Muscle of arm (tissue), 12 donors: ENCODE results near the gene NEURL2. TPM values are rescaled to one million over a fixed set of nuclear protein-coding genes. Genes with fewer than 3 reads are reported as not detected.

ENCODE experiments used
- DNase-seq: peaks from one replicate; pipeline ENCODE4 v3.0.0-alpha.2; 2013
- polyA plus RNA-seq, 12 donors: library from polyadenylated mRNA; unstranded; fragments of 120-200 nt; gene quantifications; one replicate each; pipeline ENCODE4 v1.2.1, GENCODE V29; 2013; ENCODE audit not compliant: insufficient read length in 12 of 12

Gene NEURL2
- polyA plus RNA-seq, 12 donors: 8.2 to 20.2 (median 11.3) TPM; not detected in 1

GRCh38 chr20:45848969-45849582 lies 41.9 kb downstream of the NEURL2 start:
- no peak for DNase-seq

- DNase-seq: no peak
Observed at GRCh38 chr20:45848421-45848820, 42.6 kb downstream of the NEURL2 start.

GRCh38 chr20:45845452-45845851 lies 45.6 kb downstream of the NEURL2 start:
- DNase-seq: no peak

- no peak for DNase-seq
Observed at GRCh38 chr20:45843506-45843905, 47.5 kb downstream of the NEURL2 start.

GRCh38 chr20:45842169-45842812 lies 48.7 kb downstream of the NEURL2 start:
- DNase-seq: no peak

GRCh38 chr20:45841407-45842129 lies 49.4 kb downstream of the NEURL2 start:
- no peak for DNase-seq

GRCh38 chr20:45840700-45841198 lies 50.3 kb downstream of the NEURL2 start:
- no peak for DNase-seq

Other genes with a start within 250 kb of the NEURL2 start
- gene WFDC11, start 221.0 kb downstream of the NEURL2 start, polyA plus RNA-seq: not detected
- gene WFDC13, start 189.2 kb downstream of the NEURL2 start, polyA plus RNA-seq: under 1 TPM in 1 of 12 donors, not detected in 11; 0.13 TPM
- gene WFDC10B, start 186.2 kb downstream of the NEURL2 start, polyA plus RNA-seq: not detected
- not detected for gene SPINT4, start 168.9 kb downstream of the NEURL2 start, polyA plus RNA-seq
- gene WFDC3, start 99.3 kb downstream of the NEURL2 start, polyA plus RNA-seq: 1 to 10 TPM in 3 of 12 donors, under 1 TPM in 6, not detected in 3; 0.18 to 1.8 (median 0.74) TPM
- gene DNTTIP1, start 99.3 kb downstream of the NEURL2 start, polyA plus RNA-seq: 10 to 100 TPM in 11 of 12 donors, not detected in 1; 33.2 to 55.0 (median 45.1) TPM
- 10 to 100 TPM in 11 of 12 donors, not detected in 1; 19.8 to 66.7 (median 30.8) TPM for gene UBE2C, start 78.6 kb downstream of the NEURL2 start, polyA plus RNA-seq
- gene TNNC2, start 63.9 kb downstream of the NEURL2 start, polyA plus RNA-seq: 1,000 to 10,000 TPM; 1,517 to 8,366 (median 5,425) TPM
- gene SNX21, start 57.4 kb downstream of the NEURL2 start, polyA plus RNA-seq: 10 to 100 TPM in 11 of 12 donors, not detected in 1; 14.4 to 30.9 (median 22.4) TPM
- gene ACOT8, start 33.8 kb downstream of the NEURL2 start, polyA plus RNA-seq: 10 to 100 TPM in 11 of 12 donors, not detected in 1; 14.1 to 28.6 (median 22.1) TPM
- 1 to 10 TPM in 10 of 12 donors, not detected in 2; 3.0 to 4.1 (median 3.5) TPM for gene ZSWIM3, start 33.6 kb downstream of the NEURL2 start, polyA plus RNA-seq
- 10 to 100 TPM in 6 of 12 donors, 1 to 10 TPM in 5, not detected in 1; 5.0 to 14.3 (median 10.2) TPM for gene ZSWIM1, start 10.0 kb downstream of the NEURL2 start, polyA plus RNA-seq
- 10 to 100 TPM in 1 of 12 donors, 1 to 10 TPM in 10, not detected in 1; 2.9 to 17.1 (median 6.7) TPM for gene SPATA25, start 3.6 kb downstream of the NEURL2 start, polyA plus RNA-seq
- 100 to 1,000 TPM in 1 of 12 donors, 10 to 100 TPM in 10, not detected in 1; 54.5 to 110 (median 60.1) TPM for gene CTSA, start 127 bp upstream of the NEURL2 start, polyA plus RNA-seq
- gene PLTP, start 20.9 kb upstream of the NEURL2 start, polyA plus RNA-seq: 10 to 100 TPM in 11 of 12 donors, not detected in 1; 13.1 to 54.0 (median 21.1) TPM
- 10 to 100 TPM in 11 of 12 donors, not detected in 1; 20.6 to 40.3 (median 22.7) TPM for gene PCIF1, start 43.5 kb upstream of the NEURL2 start, polyA plus RNA-seq
- 10 to 100 TPM in 5 of 12 donors, 1 to 10 TPM in 6, not detected in 1; 6.4 to 16.5 (median 9.4) TPM for gene ZNF335, start 81.0 kb upstream of the NEURL2 start, polyA plus RNA-seq
- 10 to 100 TPM in 1 of 12 donors, 1 to 10 TPM in 3, under 1 TPM in 7, not detected in 1; 0.09 to 23.8 (median 0.29) TPM for gene MMP9, start 117.7 kb upstream of the NEURL2 start, polyA plus RNA-seq
- 1 to 10 TPM in 5 of 12 donors, under 1 TPM in 5, not detected in 2; 0.67 to 3.3 (median 1.1) TPM for gene SLC12A5, start 138.0 kb upstream of the NEURL2 start, polyA plus RNA-seq
- gene NCOA5, start 198.8 kb upstream of the NEURL2 start, polyA plus RNA-seq: 10 to 100 TPM in 11 of 12 donors, not detected in 1; 23.4 to 40.7 (median 34.5) TPM
- gene CD40, start 227.1 kb upstream of the NEURL2 start, polyA plus RNA-seq: 10 to 100 TPM in 1 of 12 donors, 1 to 10 TPM in 9, not detected in 2; 4.3 to 13.5 (median 7.6) TPM